ENCODE results near the gene PEMT.

Gene PEMT

DNA sequence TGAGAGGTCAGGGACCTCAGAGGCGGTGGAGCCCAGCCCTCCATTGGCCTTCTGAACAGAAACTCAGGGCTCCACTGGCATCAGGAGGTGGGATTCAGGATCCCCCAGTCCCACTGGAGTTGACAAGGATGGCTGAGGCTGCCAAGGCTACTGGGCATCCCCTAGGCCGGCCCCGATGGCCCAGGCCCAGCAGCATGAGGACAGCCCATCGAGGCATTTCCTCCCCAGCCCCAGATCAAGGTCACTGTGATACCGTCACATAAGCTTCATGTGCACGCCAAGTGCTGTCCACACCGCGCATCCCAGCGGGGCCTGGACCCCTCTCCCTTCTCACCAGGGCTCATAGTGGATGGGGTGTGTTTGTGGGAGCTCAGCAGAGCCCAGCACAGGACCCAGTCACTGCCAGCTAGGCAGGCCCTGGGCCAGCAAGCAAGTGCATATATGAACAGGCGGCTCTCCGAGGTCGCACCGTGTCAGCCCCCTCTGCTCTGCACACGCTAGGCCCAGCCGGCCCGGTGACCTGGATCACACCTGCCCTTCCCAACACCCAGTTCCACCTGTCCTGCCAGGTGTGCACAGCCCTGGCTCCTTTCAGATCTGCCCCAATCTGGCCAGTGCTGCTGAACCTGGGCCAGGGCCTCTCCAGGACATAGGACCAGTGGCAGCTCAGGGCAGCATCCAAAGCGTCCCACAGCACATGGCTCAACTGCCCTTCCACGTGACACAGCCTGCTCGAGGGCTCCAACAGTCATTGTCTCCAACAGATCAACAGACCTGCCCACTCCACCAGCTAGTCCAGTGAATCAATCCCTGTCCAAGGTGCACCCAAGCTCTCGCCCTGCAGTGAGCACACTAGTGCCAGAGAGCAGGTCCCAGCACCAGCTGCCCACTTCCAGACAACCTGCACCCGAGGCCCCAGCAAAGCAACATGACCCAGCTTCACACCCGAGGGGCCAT is 62.5 kb downstream of the PEMT start:
- no peak for DNase-seq

DNA sequence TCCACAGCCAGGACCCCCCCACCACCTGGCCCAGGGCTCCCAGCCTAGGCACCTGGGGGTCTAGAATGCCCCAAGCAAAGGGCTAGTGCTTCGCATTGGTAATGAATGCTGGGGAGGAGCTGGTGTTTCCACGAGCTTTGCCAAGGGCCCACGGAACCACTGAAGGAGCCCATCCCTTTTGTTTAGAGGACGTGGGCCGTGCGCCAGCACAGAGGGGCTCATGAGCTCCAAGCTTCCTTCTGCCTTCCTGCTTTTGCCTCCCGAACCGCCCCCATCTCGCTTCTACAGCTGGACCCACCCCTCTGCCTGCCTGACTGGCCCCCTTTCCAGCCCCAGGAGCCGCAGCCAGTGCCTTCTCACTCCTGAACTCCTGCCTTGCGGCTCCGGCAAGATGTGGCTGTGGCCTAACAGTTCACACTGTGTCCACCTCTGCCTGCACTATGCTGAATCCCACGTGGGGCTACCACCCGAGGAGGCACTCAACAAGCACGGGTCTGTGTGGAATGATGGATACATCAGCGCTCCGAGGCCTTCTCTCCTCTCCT is 63.5 kb downstream of the PEMT start:
- no peak for DNase-seq

DNA sequence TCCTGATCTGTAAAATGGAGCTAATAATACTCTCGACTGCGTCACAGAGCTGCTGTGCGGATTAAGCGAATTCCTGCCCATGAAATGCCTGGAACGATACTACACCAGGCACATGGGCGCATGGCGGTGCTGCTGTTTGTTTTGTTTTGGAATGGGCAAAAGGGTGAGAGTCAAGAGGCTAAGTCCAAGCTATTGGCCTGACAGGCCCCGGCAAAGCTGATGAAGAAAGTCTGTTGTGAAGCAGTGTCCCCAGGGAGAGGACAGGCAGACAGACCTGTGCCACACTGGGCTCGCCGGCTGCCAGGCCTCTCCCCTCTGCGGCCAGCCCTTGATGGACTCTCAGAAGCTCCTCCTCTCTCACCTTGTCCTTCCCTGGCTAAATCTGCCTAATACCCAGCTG is 64.0 kb downstream of the PEMT start:
- DNase-seq: no peak

DNA sequence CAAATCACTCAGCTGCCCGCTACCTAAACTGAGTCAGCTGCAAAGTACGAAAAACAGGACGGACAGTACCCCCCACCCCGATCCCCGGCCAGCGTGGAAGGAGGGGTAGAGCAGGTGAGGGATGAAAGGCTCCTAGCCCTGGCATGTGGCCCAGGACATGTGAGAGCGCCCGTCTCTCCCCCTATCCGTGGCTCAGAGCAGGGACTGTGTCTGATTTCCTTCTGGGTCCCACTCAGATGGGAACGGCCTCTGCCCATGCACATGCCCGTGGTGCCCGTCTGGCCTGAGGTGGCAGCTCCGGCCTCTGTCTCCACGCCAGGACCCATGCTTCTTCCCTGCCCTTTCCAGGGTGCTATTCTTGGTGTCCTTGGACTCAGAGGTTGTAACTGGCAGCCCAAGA is 65.1 kb downstream of the PEMT start:
- DNase-seq: no peak

- DNase-seq: no peak
Measured at GRCh38 chr17:17525956-17526355, 65.6 kb downstream of the PEMT start.

GRCh38 chr17:17525311-17525710 is 66.2 kb downstream of the PEMT start:
- DNase-seq: no peak

DNA sequence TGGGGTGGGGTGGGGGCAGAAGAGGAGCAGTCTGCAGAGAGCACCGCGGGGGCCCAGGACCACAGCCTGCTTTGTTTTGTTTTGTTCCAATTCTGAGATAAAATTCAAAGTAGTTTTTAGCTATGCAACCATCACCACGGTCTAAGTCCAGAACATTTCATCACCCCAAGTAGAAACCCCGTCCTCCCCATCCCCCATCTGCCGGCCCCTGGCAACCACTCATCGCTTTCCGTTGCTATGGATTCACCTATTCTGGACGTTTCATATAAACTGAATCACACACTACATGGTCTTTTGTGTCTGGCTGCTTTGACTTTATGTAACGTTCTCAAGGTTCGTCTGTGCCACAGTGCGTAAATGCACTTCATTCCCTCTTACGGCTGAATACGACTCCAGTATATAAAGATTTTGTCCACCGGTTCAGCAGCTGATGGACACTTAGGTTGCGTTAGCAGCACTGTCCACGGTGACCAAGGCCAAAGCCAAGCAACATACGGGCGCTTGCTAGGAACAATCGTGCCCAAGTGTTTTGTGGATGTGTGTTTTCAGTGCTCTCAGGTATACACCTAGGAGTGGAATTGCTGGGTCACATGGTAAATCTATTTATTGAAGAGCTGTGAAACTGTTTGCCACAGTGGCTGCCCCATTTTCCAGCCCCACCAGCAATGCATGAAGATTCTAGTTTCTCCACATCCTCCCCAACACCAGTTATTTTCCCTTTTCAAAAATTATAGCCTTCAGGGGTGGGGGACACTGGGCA is 67.6 kb downstream of the PEMT start:
- DNase-seq: no peak

GRCh38 chr17:17523001-17523730 is 68.3 kb downstream of the PEMT start:
- DNase-seq: no peak

GRCh38 chr17:17520599-17521232 is 70.8 kb downstream of the PEMT start:
- DNase-seq: no peak

- no peak for DNase-seq
Measured at GRCh38 chr17:17519886-17520285, 71.6 kb downstream of the PEMT start.

GRCh38 chr17:17518951-17519350 is 72.6 kb downstream of the PEMT start:
- DNase-seq: no peak

- DNase-seq: no peak
Measured at GRCh38 chr17:17518014-17518413, 73.5 kb downstream of the PEMT start.

- no peak for DNase-seq
Measured at GRCh38 chr17:17516941-17517720, 74.4 kb downstream of the PEMT start.

DNA sequence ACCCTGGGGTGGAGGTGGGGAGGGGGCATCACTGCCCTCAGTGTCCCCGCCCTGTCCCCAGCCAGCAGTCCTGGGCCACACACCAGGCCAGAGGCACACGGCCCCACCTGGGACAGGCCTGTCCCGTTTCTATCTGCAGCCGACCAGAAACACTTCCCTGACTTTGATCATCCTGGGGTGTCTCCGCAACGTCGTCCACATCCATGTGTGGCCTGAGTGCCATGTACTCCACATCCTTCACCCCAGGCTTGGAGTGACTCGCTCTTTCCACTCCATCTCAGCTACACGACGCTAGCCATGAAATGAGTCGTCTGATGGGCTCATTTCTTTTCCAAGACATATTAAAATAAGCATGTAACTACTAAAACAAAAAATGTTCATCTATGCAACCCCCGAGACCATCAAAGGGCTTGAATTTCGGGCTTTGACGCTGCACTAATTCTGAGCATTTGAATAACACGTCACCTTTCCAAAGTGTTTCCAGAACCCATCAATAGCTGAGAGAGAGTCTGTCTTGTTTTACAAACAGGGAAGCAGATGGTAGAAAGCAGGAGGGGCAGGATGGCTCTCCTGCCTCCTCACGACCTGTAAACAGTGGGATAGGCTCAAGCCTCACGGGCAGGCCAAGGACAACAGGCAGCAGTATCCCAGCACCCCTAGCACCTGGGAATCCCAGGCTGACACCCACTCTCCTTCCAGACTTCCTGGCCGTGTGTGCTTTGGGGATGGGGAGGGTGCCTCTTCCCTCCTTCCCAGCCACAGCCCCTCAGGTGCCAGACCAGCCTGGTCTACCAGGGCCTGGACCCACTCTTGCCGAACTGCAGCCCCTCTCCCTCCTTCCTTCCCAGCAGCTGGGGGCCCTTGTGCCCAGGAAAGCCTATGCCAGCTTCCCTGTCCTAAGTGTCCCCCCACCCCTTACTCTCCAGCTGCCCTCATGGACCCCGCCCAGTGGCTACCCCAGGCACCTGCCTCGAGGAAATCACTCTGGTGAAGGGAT is 75.3 kb downstream of the PEMT start:
- DNase-seq: no peak

GRCh38 chr17:17514993-17515933 is 76.2 kb downstream of the PEMT start:
- DNase-seq: no peak

DNA sequence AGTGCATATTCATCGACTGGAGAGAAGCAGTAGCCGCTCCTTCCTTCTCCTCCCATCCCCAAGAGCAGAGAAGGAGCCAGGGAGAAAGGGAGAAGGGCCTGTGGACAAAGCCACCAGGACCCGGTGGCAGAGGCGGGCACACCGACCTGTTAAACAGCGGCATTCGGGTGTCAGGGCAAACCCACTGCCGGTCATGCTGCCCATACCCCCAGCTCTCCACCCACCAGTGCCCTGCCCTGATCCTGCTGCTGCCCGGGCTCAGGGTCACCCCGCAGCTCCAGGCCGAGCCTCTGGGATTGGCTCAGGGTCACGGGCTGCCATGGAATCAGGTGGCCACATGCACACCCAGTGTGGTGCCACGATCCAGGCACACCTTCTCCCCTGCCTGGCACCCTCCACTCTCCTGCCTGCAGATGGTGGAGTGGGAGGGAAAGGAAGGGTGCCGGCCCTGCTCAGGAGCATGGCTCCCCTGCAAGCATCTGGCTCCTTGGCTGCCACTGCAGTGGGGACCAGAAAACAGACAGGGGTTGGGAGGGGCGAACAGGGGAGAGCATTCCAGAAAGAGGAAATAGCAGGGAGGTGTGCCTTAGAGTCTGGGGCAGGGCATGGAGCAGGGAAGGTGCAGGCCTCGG is 77.0 kb downstream of the PEMT start:
- no peak for DNase-seq

DNA sequence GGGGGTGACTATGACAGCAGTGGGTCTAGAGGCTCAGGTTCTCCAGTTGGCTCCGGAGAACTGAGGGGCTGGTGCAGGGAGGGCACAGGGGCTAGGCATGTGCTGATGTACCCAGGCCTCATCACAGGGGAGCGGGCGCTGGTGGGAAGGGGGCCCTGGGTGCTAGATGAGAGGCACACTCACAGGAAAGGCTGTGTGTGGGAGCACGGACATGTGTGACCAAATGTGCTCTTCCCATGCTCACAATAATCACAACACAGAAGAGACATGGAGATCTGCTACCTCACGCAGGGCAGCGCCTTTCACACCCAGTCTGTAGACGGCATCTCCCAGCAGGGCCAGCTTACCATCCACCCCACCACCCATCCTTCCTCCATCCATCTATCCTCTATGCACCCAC is 77.9 kb downstream of the PEMT start:
- DNase-seq: no peak

DNA sequence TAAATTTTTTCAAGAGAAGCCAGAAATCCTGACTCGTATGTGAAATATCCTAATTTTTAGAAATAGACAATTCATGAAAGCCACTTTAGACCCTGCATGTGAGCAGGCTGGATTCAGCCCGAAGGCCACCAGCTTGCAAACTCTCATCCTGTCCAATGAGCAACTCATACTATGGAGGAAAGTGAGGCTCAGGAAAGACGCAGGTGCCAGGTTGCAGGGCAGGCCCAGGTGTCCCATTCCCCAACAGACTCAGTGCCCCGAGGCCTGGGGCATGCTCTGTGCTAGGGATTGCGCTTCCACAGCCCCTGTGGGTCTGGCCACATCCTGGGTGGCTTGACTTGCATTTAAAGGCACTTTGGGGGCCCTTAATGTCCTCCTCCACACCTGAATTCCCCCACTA is 78.6 kb downstream of the PEMT start:
- no peak for DNase-seq
